HepG2 (cell line): Measurements from ENCODE around the gene FAF1. TPM values are rescaled to one million over a fixed set of nuclear protein-coding genes. Genes with fewer than 3 reads are reported as not detected.

ENCODE experiments used
- ATAC-seq: fragments of 200-7000 bp; cut with Tn5 transposase; 3 replicates; pipeline ENCODE4 v1.9.1; 2020; ENCODE audit warnings: mild to moderate bottlenecking, moderate library complexity
- BruUV-seq: library from RNA; stranded (reverse); fragments of 400-500 nt; replicated peaks from 2 replicates; lab custom pipeline; 2021; lab: Mats Ljungman, UMichigan
- CTCF ChIA-PET: fragments of 300-600 bp; formaldehyde crosslinking; extraction: SDS; loops from one replicate; lab custom pipeline; 2021; ENCODE audit warnings: low total read pairs, inconsistent platforms, low intra/inter-chr PET ratio; lab: Yijun Ruan, JAX
- POLR2A ChIA-PET: fragments of 350-600 bp; sonication (Branson Sonifier 250); formaldehyde crosslinking; loops from one replicate; lab custom pipeline; 2020; ENCODE audit warnings: antibody characterized with exemption, inconsistent platforms; lab: Yijun Ruan, JAX
- DNase-seq: peaks from one replicate; pipeline ENCODE4 v3.0.0-alpha.2; 2015; ENCODE audit warnings: low spot score
- FAIRE-seq: peaks from 3 replicates; lab custom pipeline; 2011; peaks lifted over from hg19 to GRCh38; lab: Jason Lieb, UNC
- H2AFZ ChIP-seq: one replicate; pipeline ENCODE4 v1.6.1; 2011; ENCODE audit warnings: low read length, inconsistent platforms
- H3K27ac ChIP-seq: fragments of 300-600 bp; 3 replicates; pipeline ENCODE4 v1.8.0; 2011; ENCODE audit warnings: mixed run types, mild to moderate bottlenecking, mixed read lengths, low read length, inconsistent platforms; ENCODE audit not compliant: insufficient read depth; ENCODE audit errors: extremely low read length
- H3K27me3 ChIP-seq, 2 experiments: fragments of 200-600 bp in 1 of 2; 2 replicates in 1 of 2; 3 replicates in 1 of 2; pipeline versions ENCODE4 v1.6.0 to v1.8.0; 2011; ENCODE audit warnings: low read length in 2 of 2, mild to moderate bottlenecking in 2 of 2, moderate library complexity in 2 of 2, inconsistent platforms in 1 of 2; ENCODE audit not compliant: insufficient read depth in 2 of 2, control insufficient read depth in 1 of 2
- H3K36me3 ChIP-seq, 2 experiments: fragments of 200-600 bp in 1 of 2; replicated peaks in 1 of 2; 2 replicates in 1 of 2; 3 replicates in 1 of 2; pipeline versions ENCODE4 v1.5.1 to v1.8.0; 2011; ENCODE audit warnings: low read length in 2 of 2, inconsistent platforms in 1 of 2; ENCODE audit not compliant: insufficient read depth in 2 of 2, control insufficient read depth in 1 of 2
- H3K4me1 ChIP-seq: 2 replicates; pipeline ENCODE4 v1.5.1; 2012; ENCODE audit warnings: low read length, inconsistent platforms; ENCODE audit not compliant: insufficient read depth
- H3K4me2 ChIP-seq: 2 replicates; pipeline ENCODE4 v1.6.0; 2011; ENCODE audit warnings: low read depth, low read length, inconsistent platforms
- H3K4me3 ChIP-seq, 3 experiments: fragments of 200-600 bp in 1 of 3; sonication (generic), shearing (Covaris generic) in 1 of 3; replicated peaks in 1 of 3; 2 replicates each; pipeline ENCODE4 v1.5.1; 2011 to 2016; ENCODE audit warnings: low read length in 3 of 3, inconsistent platforms in 2 of 3, low read depth in 2 of 3, mild to moderate bottlenecking in 2 of 3, control low read depth in 1 of 3, mixed read lengths in 1 of 3; ENCODE audit not compliant: insufficient read depth in 1 of 3
- H3K79me2 ChIP-seq: one replicate; pipeline ENCODE4 v1.6.1; 2011; ENCODE audit warnings: low read length, inconsistent platforms; ENCODE audit not compliant: insufficient read depth
- H3K9ac ChIP-seq: 2 replicates; pipeline ENCODE4 v1.6.0; 2011; ENCODE audit warnings: mild to moderate bottlenecking, low read depth, low read length, inconsistent platforms; ENCODE audit not compliant: insufficient read depth
- H3K9me3 ChIP-seq: 2 replicates; pipeline ENCODE4 v1.5.1; 2012; ENCODE audit warnings: mild to moderate bottlenecking, low read length
- H4K20me1 ChIP-seq: 2 replicates; pipeline ENCODE4 v1.6.0; 2011; ENCODE audit warnings: inconsistent platforms, mild to moderate bottlenecking, low read length, moderate library complexity; ENCODE audit not compliant: insufficient read depth
- HNRNPL ChIP-seq: fragments of 200-400 bp; formaldehyde crosslinking; IDR thresholded peaks from 2 replicates; pipeline ENCODE4 v1.6.1; 2017; ENCODE audit warnings: mild to moderate bottlenecking, low read depth, low read length
- KAT2B ChIP-seq: fragments of 150-350 bp; IDR thresholded peaks from 2 replicates; pipeline ENCODE4 v1.6.1; 2014; ENCODE audit warnings: low read depth, low read length, borderline replicate concordance
- ZNF710 ChIP-seq: sonication (generic); formaldehyde crosslinking; IDR thresholded peaks from 2 replicates; pipeline ENCODE4 v1.5.0; 2020; ENCODE audit warnings: mild to moderate bottlenecking, missing genetic modification reagents, borderline replicate concordance
- ZSCAN12 ChIP-seq: sonication (generic); formaldehyde crosslinking; IDR thresholded peaks from 2 replicates; pipeline ENCODE4 v1.9.0; 2021; ENCODE audit warnings: mild to moderate bottlenecking, missing genetic modification reagents
- WGBS: methylation state at CpG from one replicate; pipeline ENCODE4 v1.1.6; 2017; ENCODE audit warnings: low lambda C conversion rate; 5-methylcytosine and 5-hydroxymethylcytosine counted together
- in situ Hi-C: cut with HindIII; loops from 2 replicates; pipeline ENCODE4 v1.10.0; 2017; ENCODE audit warnings: low pct_unique_long_range_greater_than_20kb; ENCODE audit not compliant: extremely low pct_ligation_motif_present
- intact Hi-C: fragments of 100-400 bp; cut with micrococcal nuclease; formaldehyde crosslinking; loops from one replicate; pipeline ENCODE4 v1.10.0; 2022; ENCODE audit not compliant: unreplicated experiment
- polyA plus RNA-seq, 8 experiments: library from polyadenylated mRNA; depleted of rRNA in 3 of 8; stranded (reverse) in 7 of 8; unstranded in 1 of 8; fragments of >200 nt; fragmentation: Illumina TruSeq in 4 of 8; extraction: Trizol in 4 of 8; gene quantifications; 2 replicates each; pipeline versions ENCODE4 v1.2.1 to v1.2.3, GENCODE V29; 2011 to 2016; ENCODE audit warnings: low read depth in 4 of 8, missing spikeins in 1 of 8, mixed read lengths in 1 of 8; ENCODE audit not compliant: insufficient read depth in 1 of 8
- total RNA-seq, 5 experiments: library from RNA; depleted of rRNA; stranded (reverse); fragments of >200 nt; fragmentation: Illumina TruSeq; extraction: Trizol; gene quantifications; 2 replicates each; pipeline ENCODE4 v1.2.3, GENCODE V29; 2016; ENCODE audit warnings: low read depth in 1 of 5
- TF ChIP-seq, protein P1 (sequence below): sonication (generic); formaldehyde crosslinking; IDR thresholded peaks from 2 replicates; pipeline ENCODE4 v1.9.0; 2021; ENCODE audit warnings: missing genetic modification reagents, mild to moderate bottlenecking, borderline replicate concordance

Gene FAF1
- total and polyA plus RNA-seq, 2 of the 13 experiments (the other 11 are each of a cell fraction or from before 2014, with no cell fraction given) = 19.4 to 63.3 TPM

GRCh38 chr1:50416553-50417453 lies 543.3 kb downstream of the FAF1 start:
- BruUV-seq = no TSS peak
- WGBS = 41% methylated on average over 32 of the region's 46 CpGs
- Histone ChIP-seq H3K4me1 (peaks cover 11% of the 10 kb centered on the region), H3K4me2 (no peak overlapping the region), H3K36me3 (no peaks in the 10 kb centered on the region)
- CTCF ChIA-PET = no interaction called here
- TF ChIP-seq HNRNPL (no peak), ZSCAN12 (no peak), ZNF710 (CRISPR knock-in tag) (no peak), KAT2B (no peak)
- TF ChIP-seq, protein P1, sequence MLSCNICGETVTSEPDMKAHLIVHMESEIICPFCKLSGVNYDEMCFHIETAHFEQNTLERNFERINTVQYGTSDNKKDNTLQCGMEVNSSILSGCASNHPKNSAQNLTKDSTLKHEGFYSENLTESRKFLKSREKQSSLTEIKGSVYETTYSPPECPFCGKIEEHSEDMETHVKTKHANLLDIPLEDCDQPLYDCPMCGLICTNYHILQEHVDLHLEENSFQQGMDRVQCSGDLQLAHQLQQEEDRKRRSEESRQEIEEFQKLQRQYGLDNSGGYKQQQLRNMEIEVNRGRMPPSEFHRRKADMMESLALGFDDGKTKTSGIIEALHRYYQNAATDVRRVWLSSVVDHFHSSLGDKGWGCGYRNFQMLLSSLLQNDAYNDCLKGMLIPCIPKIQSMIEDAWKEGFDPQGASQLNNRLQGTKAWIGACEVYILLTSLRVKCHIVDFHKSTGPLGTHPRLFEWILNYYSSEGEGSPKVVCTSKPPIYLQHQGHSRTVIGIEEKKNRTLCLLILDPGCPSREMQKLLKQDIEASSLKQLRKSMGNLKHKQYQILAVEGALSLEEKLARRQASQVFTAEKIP = no peak
- TF ChIP-seq, all 625 proteins: peak for 0
- Histone ChIP-seq H3K27me3 (peaks cover 14 to 70% of the 10 kb centered on the region in 2 experiments), H3K9me3 (no peaks in the 10 kb centered on the region), H3K27ac (no peak overlapping the region), H3K9ac (no peak overlapping the region), H4K20me1 (no peaks in the 10 kb centered on the region), H3K79me2 (no peaks in the 10 kb centered on the region), H3K4me3 (no peak overlapping the region), H2AFZ (no peak overlapping the region)
- no peak for FAIRE-seq
- in situ Hi-C loops (no loop called here), intact Hi-C loops (no loop called here)
- ATAC-seq = no peak
- no peak for DNase-seq
- POLR2A ChIA-PET = no interaction called here
